ENCODE measurements around the gene GPR108.

DNA sequence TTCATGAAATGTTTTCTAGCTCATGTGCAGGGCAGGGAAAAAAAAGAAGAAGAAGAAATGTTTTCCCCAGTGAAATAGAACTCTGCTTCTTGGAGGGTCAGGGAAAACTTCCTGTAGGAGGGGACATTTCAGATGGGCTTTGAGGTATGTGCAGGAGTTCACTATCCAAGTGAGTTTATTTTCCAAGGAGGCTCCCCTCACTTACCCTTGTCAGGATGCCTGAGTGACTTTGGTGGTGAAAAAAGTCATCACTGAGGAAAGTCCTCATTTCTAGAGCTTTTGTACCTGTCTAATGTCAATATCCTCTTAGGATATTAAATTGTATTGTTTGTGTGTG lies 16.3 kb downstream of the GPR108 start:
- TF ChIP-seq, protein P1, sequence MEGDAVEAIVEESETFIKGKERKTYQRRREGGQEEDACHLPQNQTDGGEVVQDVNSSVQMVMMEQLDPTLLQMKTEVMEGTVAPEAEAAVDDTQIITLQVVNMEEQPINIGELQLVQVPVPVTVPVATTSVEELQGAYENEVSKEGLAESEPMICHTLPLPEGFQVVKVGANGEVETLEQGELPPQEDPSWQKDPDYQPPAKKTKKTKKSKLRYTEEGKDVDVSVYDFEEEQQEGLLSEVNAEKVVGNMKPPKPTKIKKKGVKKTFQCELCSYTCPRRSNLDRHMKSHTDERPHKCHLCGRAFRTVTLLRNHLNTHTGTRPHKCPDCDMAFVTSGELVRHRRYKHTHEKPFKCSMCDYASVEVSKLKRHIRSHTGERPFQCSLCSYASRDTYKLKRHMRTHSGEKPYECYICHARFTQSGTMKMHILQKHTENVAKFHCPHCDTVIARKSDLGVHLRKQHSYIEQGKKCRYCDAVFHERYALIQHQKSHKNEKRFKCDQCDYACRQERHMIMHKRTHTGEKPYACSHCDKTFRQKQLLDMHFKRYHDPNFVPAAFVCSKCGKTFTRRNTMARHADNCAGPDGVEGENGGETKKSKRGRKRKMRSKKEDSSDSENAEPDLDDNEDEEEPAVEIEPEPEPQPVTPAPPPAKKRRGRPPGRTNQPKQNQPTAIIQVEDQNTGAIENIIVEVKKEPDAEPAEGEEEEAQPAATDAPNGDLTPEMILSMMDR (conservative IDR thresholded peaks at IDR 0.05; ENCODE audit: low read depth, low read length): no peak
- TF ChIP-seq EZH2 (IDR thresholded peaks at IDR 0.05; ENCODE audit: borderline replicate concordance, low read depth, low read length, poor library complexity, severe bottlenecking): no peak
